Measurements from ENCODE around the gene ITGAL.

ITGAL gene

DNA sequence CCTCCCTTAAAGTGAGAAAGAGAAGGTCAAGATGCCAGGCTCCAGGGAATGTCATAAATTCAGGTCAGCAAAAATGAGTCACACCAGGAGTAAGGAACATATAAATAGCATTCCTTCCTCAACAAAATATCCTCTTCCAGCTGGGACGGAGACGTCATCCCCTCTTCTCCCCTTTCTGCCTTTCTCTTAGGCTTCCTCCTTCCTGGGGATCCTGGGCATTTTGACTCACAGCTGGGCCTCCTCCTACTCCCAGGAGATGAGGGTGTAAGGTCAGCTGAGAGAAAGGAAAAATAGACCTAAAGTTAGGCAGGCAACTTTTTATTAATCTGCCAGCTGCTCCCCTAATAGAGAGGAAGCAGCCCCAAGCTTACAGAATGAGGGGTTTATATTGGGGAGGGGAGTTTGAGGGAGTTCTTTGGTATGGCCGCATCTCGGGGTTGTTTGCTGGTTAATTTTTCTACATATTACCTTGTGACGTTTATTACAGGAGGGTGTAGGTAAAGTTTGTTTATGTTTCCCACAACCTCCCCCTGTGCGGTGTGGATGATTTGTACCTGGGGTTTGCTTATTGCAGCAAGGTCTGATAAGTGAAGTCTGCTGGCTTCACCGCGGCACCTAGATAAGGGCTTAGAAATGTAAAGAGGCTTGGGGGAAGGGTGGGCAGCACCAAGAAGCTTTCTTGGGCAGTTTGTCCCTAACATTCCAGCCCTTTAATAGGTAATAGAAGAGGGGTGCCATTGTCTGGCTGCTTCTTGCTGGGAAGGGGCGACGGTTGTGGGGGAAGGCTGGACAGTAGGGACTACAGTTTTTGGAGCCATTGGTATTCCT lies 69.2 kb downstream of the ITGAL start:
- in situ Hi-C loops (cut with HindIII; ENCODE audit: low sequenced_read_pairs) = no loop called here

DNA sequence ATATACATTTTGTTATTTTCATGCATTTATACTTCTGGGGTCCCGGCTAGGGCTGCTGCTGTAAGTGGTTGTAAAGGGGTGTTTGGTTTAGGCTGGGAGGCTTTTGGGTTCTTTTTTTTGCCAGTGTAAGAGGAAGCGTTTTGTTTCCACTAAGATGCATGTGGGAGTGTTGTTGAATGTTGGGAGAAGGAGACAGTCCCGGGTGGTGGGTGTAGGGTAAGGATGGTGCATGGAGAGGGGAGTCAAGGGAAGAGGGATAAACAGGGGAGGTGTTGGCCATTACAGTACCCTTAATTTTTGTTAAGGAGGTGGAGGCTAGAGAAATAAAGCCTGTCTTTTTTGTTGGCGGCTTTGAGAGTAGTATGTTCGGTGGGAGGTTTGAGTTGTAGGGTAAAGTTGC lies 70.5 kb downstream of the ITGAL start:
- in situ Hi-C loops (cut with HindIII; ENCODE audit: low sequenced_read_pairs) = no loop called here

DNA sequence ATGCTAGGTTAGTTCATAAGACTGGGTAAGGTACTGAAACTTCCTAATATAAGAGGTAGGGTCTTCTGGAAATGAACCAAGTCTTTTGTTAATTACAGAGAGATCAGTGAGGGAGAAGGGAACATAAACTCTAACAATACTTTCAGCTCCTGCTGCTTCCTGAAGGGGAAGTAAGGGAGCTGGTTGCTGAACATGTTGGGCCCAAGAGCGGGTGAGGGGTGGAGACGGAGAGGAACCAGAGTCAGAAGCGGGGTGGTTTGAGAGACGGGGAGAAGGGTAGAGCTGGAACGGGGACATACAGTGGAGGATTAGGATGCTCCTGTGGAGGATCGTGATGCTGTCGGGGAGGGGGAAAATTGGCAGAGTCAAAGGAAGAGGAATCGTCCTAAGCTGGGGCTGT lies 73.6 kb downstream of the ITGAL start:
- in situ Hi-C loops (cut with HindIII; ENCODE audit: low sequenced_read_pairs) = no loop called here

DNA sequence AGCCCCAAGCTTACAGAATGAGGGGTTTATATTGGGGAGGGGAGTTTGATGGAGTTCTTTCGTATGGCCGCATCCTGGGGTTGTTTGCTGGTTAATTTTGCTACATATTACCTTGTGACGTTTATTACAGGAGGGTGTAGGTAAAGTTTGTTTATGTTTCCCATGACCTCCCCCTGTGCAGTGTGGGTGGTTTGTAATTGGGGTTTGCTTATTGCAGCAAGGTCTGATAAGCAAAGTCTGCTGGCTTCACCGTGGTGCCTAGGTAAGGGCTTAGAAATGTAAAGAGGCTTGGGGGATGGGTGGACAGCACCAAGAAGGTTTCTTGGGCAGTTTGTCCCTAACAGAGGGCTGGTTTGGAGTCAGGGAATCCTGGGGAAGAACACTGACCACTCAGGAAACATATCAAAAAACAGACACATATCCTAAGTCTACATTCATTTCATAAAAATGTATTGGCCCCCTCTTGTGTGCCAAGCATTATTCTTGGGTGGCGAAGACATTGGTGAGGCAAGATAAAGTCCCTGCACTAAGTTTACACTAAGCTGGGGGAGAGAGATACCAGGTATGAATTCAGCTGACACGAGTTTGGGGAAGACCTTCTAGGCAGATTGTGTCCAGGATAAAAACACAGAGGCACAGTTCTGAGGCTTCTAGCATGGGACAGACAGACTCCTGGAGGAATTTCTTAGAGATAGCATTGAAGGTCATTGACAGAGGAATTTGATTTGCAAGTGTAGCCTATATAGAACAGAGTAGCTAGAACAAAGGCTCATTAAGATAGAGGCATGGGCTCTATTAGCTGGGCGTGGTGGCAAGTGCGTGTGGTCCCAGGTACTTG lies 76.1 kb downstream of the ITGAL start:
- in situ Hi-C loops (cut with HindIII; ENCODE audit: low sequenced_read_pairs) = no loop called here

DNA sequence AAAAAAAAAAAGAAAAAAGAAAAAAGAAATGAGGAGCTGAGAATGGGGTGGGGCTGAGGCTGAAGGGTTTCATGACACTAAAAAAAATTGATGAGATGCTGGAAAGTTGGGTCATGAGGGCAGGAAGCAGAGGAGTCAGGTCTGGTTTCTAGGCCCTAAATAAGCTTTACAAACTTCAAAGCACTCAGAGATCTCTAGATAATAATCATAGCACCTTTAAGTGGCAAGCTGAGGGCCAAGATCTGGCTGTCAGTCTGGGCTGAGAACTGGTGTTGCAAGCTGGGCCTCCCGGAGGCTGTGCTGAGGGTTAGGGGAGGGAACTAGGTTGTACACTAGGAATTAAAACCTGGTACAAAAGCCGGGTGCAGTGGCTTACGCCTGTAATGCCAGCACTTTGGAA lies 79.2 kb downstream of the ITGAL start:
- in situ Hi-C loops (cut with HindIII; ENCODE audit: low sequenced_read_pairs) = no loop called here

DNA sequence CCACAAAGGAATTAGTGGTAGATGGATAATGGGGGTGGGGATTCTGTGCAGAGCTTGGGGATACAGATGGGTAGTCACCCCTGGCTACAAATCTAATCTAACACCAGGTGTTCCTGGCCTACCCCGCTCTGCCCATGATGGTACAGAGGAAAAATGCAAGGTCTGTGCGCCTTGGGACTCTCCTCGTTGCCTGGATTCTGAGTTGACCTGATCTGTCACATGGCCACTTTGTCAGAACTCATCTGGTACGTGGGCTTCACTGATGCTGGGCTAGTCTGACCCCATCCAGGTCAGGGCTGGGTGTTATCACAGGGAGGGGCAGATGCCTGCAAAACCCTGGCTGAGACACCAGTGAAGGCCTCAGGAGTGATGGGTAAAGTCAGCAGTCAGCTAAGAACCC lies 80.4 kb downstream of the ITGAL start:
- in situ Hi-C loops (cut with HindIII; ENCODE audit: low sequenced_read_pairs) = no loop called here

DNA sequence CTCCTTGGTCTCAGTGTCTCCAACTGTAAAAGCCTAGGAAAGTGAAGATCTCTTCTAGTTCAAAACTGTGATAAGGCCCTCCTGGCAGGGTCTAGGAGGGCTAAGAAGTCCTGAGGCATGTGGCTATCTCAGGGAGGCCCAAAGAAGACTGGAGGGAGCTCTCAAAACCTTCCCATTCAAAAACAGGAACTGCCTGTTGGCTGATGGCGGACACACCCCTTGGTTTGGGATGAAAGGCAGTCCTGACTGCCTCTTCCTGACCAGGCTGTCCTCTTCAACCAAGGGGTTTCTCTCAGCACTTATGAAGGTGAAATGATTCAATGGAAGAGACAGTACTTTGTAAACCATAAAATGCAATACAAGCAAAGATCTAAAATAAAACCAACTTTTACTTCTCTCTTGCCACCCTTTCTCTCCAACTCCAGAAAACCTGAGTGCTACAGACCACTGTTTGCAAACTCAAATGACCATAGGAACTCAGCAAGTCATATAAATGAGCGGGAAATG lies 80.9 kb downstream of the ITGAL start:
- in situ Hi-C loops (cut with HindIII; ENCODE audit: low sequenced_read_pairs) = no loop called here

DNA sequence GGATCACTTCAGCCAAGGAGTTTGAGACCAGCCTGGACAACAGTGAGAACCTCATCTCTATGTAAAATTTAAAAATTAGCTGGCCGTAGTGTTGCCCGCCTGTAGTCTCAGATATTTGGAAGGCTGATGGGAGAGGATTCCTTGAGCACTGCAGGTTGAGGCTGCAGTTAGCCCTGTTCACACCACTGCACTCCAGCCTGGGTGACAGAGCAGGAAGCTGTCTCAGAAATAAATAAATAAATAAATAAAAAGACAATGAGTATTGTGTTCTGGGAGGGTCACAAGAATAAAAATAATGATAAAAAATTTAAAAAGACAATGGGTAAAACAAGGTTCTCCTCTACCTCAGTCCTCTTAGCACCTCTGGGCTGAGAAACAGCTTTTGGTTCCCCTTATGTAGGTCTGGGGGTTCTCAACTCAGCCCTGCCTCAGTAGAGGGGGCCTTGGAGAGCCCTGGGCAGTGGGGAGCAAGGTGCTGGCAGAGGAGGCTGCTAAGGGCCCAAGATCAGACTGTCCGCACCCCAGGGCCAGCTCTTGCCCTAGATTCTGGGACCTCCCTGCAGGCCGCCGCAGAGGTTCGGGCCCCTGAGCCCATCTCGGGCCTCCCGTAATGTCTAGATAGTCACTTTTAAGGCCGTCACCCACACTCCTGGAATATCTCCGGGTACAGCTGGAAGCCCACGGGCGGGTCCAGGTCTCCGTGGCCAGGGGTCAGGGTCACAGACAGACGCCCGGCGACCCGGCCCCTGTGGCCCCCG lies 82.2 kb downstream of the ITGAL start:
- in situ Hi-C loops (cut with HindIII; ENCODE audit: low sequenced_read_pairs) = no loop called here

DNA sequence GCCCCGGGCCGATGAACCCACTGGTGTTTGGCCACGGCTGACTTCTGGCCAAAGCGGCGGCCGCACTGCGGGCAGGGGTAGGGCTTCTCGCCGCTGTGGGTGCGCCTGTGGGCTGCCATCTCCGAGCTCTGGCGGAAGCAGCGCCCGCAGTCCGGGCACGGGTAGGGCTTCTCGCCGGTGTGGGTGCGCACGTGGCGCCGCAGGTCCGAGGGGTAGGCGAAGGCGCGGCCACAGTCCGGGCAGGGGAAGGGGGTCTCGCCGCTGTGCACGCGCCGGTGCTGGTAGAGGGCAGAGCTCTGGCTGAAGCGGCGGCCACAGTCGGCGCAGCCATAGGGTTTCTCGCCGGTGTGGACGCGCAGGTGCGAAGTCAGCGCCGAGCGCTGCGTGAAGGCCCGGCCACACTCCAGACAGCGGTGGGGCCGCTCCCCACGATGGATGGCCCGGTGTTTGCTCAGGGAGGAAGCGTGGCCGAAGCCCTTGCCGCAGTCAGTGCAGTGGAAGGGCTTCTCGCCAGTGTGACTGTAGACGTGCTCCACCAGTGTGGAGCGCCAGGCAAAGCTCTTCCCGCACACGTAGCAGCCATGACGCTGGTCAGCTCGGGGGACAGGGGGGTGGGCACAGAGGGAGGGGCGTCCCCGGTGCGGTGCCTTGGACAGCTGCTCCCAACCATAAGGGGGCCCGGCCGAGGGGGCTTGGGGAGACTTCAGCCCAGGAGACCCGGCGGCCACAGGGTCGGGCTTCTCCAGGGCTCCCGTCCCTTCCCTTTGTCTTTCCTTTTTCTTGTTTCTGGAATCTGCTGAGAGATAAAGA lies 83.0 kb downstream of the ITGAL start:
- in situ Hi-C loops (cut with HindIII; ENCODE audit: low sequenced_read_pairs) = no loop called here

DNA sequence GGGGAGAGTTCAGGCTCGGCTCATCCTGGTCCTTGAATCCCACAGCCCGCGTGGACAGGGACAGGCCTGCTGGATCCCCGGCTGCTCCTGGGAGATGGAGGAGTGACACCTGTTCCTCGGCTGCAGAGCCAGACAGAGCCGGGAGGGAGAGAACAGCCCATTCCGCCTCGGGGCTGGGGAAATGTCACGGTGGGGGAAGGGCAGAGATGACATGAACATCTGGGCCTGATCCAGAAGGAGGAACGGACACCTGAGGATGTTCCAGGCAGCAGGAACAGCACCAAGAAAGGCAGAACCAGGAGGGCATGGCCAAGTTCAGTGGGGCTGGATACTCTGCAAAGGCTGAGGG lies 83.6 kb downstream of the ITGAL start:
- in situ Hi-C loops (cut with HindIII; ENCODE audit: low sequenced_read_pairs) = no loop called here

DNA sequence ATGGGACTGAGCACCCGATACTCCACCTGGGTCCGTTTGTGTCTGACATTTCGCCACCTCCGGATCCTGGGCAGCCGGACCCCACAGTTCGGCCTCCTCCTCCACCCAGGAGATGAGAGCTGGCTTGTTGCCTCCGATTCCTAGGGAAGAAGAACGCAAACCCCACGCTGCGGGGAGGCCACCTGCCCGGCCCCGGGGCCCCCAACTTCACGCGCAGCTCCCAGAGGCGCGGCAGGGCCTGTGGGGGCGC lies 85.1 kb downstream of the ITGAL start:
- in situ Hi-C loops (cut with HindIII; ENCODE audit: low sequenced_read_pairs) = no loop called here

DNA sequence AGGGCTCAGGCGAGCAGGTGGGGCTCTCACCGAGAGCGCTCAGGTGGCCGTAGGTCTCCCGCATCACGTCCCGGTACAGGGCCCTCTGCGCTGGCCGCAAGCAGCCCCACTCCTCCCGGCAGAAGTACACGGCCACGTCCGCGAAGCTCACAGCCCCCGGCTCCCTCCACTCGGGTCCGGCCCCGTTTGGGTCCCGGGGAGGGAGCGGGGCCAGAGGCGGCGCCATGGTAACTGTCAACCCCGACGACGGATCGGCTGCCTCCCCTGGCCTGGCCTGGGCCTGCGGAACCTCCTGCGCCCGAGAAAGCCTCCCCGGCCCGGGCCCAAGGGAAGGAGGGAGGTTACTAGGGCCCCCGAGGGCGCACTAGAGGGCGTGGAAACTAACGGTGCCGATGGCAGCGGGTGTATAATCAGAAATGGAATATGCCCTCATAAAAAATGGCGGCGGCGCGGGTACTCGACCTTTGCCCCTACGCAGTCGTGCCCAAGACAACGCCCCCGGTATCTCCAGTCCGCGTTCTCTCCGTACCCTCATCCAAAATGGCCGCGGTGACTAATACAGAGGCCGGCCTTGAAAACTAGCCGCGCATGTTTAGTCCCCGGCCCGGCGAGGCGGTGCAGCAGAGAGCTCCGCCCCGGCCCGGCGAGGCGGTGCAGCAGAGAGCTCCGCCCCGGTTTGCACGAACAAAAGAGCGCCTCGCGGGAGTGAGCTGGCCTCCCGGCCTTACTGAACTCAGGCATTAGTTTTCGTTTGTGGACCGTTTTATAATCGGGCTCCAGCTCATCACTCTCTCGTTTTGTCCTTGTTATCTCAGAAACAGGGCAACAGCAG lies 85.6 kb downstream of the ITGAL start, which contains the start of gene ZNF764:
ZNF764 (minus strand) TSS at position 418 of the 832 bp plus-strand sequence; CDS start at position 226, 192 bp downstream.
- in situ Hi-C loops (cut with HindIII; ENCODE audit: low sequenced_read_pairs) = no loop called here

DNA sequence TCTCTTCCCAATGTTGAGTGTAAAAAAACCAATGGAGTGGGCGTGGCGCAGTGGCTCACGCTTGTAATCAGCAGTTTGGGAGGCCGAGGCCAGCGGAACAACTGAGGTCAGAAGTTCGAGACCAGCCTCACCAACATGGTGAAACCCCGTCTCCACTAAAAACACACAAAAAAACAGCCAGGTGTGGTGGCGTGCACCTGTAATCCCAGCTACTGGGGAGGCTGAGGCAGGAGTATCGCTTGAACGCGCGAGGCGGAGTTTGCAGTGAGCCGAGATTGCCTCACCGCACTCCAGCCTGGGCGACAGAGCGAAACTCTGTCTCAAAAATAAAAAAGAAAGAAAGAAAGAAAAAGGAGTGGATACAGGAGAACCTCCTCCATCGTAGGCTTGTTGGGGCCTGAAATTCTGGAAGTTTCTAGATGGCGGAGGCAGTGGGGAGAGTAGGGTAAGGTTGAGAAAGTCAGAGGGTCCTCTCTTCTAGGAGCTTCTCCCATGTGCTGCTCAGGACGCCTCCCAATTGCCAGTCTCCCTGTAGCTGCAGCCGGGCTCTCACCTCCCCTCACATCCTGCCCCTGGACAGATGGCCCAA lies 86.3 kb downstream of the ITGAL start:
- in situ Hi-C loops (cut with HindIII; ENCODE audit: low sequenced_read_pairs) = no loop called here

DNA sequence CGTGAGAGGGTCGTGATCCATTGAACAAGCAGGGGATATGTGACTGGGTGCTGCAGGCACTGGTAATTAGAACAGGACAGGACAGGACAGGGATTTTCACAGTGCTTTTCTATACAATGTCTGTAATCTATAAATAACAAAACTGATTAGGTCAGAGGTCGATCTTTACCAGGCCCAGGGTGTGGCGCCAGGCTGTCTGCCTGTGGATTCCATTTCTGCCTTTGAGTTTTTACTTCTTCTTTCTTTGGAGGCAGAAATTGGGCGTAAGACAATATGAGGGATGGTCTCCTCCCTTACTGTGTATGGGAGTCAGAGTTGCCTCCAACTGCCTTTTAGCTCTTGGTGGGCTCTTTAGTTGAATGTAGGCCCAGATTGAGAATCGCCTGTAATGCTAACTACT lies 87.1 kb downstream of the ITGAL start:
- in situ Hi-C loops (cut with HindIII; ENCODE audit: low sequenced_read_pairs) = no loop called here

DNA sequence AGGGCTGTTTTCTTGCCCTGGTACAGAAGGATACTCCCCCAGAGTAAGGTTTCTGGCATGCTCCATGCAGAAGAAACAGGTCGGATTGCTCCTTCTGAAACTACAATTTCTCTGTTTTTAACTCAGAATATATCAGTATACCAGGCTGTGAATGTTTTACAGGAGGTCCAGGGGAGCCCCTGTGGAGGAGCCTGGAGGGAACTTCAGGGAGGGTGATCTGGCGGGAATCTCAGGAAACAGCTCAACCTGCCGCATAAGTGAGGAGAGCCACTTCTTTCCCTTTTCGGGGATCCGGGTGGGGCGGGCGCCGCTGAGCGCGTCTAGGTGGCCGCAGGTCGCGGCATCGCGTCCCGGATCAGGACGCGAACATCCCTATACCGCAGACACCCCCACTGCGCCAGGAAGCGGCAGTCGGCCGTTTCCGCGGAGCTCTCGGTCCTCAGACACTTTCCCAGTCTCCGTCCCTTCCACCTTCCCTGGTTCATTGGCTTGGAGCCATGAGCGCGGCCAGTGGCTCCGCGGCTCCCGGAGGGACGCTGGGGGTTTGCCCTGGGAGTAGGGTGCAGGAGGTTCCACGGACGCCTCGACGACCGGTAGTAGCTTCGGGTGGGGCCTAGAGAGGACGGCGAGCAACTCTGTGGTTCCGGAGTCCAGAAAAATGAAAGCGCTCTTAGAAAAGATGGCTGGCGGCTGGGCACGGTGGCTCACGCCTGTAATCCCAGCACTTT lies 88.7 kb downstream of the ITGAL start:
- in situ Hi-C loops (cut with HindIII; ENCODE audit: low sequenced_read_pairs) = no loop called here

DNA sequence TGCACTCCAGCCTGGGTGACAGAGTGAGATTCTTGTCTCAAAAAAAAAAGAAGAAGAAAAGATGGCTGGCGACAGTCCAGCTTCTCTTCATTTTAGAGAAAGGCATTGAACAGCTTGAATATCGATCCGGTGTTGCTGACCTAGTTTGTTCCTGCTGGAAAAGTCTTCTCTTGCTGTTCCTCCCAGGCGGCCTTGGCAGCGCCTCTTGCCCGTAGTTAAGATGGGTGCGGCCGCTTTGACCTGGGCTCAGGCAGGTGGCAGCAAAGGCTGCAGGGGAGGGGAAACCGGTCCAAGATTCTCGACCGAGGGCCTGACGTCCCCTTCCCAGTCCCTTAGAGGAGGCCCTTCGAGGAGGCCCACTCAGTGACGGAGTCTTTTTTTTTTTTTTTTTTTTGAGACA lies 89.5 kb downstream of the ITGAL start:
- in situ Hi-C loops (cut with HindIII; ENCODE audit: low sequenced_read_pairs) = no loop called here

DNA sequence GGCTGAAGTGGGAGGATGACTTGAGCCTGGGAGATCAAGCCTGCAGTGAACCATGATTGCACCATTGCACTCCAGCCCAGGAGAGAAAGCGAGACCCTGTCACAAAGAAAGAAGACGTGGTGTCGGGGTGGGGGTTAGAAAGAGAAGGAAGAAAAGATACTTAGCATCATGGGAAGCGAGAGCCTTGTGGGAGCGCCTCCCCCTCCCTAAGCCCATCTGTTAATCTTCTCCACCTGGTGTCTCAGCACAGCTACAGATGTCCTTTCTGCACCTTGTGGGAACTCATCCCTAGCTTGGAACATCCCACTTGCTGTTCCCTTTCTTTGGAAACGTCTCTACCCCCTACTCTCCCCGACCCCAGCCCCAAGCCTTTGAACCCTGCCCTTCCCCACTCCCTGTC lies 93.0 kb downstream of the ITGAL start:
- in situ Hi-C loops (cut with HindIII; ENCODE audit: low sequenced_read_pairs) = no loop called here

DNA sequence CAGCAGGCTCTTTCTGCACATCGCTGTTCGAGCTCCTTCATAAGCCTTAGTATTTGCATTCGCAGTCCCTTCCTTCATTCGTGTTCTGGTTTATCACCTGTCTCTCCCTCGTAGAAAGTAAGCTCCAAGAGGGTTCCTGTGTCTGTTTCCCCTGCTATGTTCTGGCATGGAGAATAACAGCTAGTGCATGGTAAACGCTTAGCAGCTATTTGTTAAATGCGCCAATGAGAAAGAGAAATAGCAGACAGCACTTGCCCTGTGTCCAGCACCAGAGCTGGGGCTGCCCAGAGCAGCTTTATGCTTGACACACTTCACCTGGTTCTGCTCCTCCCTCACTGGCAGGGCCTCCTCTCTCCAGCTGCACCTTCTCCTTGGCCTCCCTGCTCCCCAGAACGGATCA lies 93.4 kb downstream of the ITGAL start:
- in situ Hi-C loops (cut with HindIII; ENCODE audit: low sequenced_read_pairs) = no loop called here

DNA sequence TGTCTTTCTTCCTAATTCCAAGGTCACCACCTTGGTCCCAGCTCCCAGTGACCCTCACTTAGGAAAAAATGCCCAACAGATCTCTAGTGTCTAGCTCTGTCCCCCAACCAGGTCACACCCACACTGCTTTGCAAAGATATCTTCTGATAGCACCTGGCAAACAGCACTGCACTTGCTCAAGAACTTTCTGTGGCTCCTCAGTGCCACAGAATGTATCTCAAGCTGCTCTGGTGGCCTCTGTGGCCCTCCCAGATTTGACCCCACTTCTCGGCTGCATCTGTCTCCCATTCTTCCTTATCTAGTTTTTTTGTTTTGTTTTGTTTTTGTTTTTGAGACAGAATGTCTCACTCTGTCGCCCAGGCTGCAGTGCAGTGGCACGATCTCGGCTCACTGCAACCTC lies 94.0 kb downstream of the ITGAL start:
- in situ Hi-C loops (cut with HindIII; ENCODE audit: low sequenced_read_pairs) = no loop called here

Data from DLD1 (cell line).